Lower leg skin (tissue), 4 donors: Measurements from ENCODE around the gene TUB. TPM values are rescaled to one million over a fixed set of nuclear protein-coding genes. Genes with fewer than 3 reads are reported as not detected.

Experiments used
- DNase-seq, 2 donors: peaks; one replicate each; pipeline ENCODE4 v3.0.0-alpha.2; 2019; ENCODE audit warnings: low spot score in 2 of 2
- H3K4me3 ChIP-seq: fragments of 200-600 bp; sonication (generic); 2 replicates; pipeline ENCODE4 v1.5.1; 2017; ENCODE audit warnings: mild to moderate bottlenecking, low read depth; ENCODE audit not compliant: poor library complexity, severe bottlenecking
- POLR2A ChIP-seq, 2 donors: fragments of 450-650 bp; IDR thresholded peaks; one replicate each; pipeline ENCODE4 v1.6.1; 2016 to 2017; ENCODE audit warnings: antibody characterized with exemption in 2 of 2, mild to moderate bottlenecking in 1 of 2, moderate library complexity in 1 of 2
- WGBS, 2 donors: methylation state at CpG; one replicate each; pipeline ENCODE4 v1.1.5; 2018; 5-methylcytosine and 5-hydroxymethylcytosine counted together
- intact Hi-C: fragments of 100-400 bp; cut with DNase I; formaldehyde crosslinking; loops from one replicate; pipeline ENCODE4 v1.15.0; 2023; ENCODE audit warnings: low total_unique reads
- total RNA-seq, 4 donors: library from RNA; depleted of rRNA; stranded (reverse); fragments of >200 nt; gene quantifications; one replicate each; pipeline ENCODE4 v1.1.0, GENCODE V29; 2016
- TF ChIP-seq, protein P1 (sequence below), 3 donors: fragments of 450-650 bp; IDR thresholded peaks; one replicate each; pipeline ENCODE4 v1.5.1; 2016; ENCODE audit warnings: antibody characterized with exemption in 3 of 3, mild to moderate bottlenecking in 3 of 3, moderate library complexity in 2 of 3

The TUB gene
- total RNA-seq, 4 donors from 2014 or later, result 1.2 to 4.8 (median 2.5) TPM

GRCh38 chr11:8059571-8060011 is 21.4 kb upstream of the TUB start:
- DNase-seq, result peak in 1 of 2 donors; percentile 85
- intact Hi-C loops, result no loop called here
- TF ChIP-seq, protein P1, sequence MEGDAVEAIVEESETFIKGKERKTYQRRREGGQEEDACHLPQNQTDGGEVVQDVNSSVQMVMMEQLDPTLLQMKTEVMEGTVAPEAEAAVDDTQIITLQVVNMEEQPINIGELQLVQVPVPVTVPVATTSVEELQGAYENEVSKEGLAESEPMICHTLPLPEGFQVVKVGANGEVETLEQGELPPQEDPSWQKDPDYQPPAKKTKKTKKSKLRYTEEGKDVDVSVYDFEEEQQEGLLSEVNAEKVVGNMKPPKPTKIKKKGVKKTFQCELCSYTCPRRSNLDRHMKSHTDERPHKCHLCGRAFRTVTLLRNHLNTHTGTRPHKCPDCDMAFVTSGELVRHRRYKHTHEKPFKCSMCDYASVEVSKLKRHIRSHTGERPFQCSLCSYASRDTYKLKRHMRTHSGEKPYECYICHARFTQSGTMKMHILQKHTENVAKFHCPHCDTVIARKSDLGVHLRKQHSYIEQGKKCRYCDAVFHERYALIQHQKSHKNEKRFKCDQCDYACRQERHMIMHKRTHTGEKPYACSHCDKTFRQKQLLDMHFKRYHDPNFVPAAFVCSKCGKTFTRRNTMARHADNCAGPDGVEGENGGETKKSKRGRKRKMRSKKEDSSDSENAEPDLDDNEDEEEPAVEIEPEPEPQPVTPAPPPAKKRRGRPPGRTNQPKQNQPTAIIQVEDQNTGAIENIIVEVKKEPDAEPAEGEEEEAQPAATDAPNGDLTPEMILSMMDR (IDR thresholded peaks at IDR 0.05), result no peak
- no peak for TF ChIP-seq POLR2A (IDR thresholded peaks at IDR 0.05)
- H3K4me3 ChIP-seq, result no peak overlapping the region
- WGBS, 2 donors, result 30 to 38% methylated on average over 10 of the region's 10 CpGs

DNA sequence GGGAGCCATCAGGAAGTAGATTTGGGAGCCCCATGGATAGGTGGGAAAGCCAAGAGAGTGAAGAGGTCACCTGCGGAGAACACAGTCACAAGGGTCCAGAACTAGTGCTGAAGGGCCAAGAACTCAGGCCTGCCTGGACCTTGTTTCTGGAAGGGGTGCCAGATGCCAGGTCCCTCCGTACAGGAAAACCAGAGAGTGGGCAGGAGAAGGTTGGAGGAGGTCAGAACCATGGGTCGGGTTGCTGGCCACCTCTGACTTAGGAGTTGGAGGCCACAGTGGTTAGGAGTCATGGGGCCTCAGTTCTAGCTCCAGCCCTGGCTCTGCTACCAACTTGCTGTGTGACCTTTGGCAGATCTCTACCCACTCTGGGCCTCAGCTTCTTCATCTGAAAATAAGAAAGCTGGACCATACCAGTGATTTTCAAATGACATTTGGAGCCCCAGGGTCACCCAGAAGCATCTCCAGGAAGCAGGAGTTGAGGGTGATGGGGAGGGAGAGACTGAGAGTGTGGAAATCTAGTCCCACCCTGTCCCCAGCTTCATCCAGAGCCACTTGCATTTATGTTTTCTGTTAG is 20.8 kb upstream of the TUB start:
- TF ChIP-seq POLR2A (IDR thresholded peaks at IDR 0.05), result no peak
- TF ChIP-seq, protein P1 (IDR thresholded peaks at IDR 0.05), result no peak
- WGBS, 2 donors, result 80 to 87% methylated on average over 3 of the region's 3 CpGs
- no peak for DNase-seq
- no peak overlapping the region for H3K4me3 ChIP-seq
- intact Hi-C loops, result no loop called here

DNA sequence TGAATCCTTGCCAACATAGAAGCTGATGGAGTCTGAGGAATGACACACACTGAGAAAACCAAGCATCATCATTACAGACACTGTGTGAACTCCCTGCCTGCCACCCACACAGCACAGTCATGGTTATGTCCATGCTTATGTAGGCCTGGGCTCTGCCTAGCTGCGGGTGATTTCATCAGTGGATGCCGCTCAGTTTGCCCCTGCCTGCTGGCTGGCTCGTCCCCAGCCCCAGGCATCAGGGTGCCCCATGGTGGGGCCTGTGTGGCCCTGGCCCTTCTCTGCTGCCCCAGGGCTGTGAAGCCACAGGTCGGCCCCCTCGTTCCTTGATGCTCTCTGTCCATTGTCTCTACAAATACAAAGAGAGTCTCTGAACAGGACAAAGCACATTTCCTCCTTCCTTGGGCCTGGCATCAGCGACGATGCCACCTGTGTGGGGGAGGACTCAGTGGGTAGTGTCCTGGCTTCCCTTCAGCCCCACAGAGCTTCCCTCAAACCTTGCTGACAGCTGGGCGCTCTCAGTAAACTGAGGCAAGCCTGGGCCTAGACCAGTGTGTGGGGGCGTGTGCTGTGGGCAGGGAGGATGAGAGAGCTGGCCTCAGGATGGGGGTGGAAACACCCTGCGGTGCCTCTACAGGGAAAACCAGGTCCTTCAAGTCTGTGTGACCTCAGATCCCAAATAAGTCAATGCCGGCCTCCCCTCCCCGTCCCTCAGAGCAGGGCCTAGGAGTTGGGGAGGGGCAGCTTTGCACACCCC is 20.0 kb upstream of the TUB start:
- intact Hi-C loops, result no loop called here
- no peak for TF ChIP-seq POLR2A (IDR thresholded peaks at IDR 0.05)
- TF ChIP-seq, protein P1 (IDR thresholded peaks at IDR 0.05), result no peak
- peak in 1 of 2 donors; percentile 82 for DNase-seq
- no peak overlapping the region for H3K4me3 ChIP-seq
- 86 to 89% methylated on average over 12 of the region's 12 CpGs for WGBS, 2 donors

- no peak overlapping the region for H3K4me3 ChIP-seq
- intact Hi-C loops, result no loop called here
- WGBS, 2 donors, result 93 to 96% methylated on average over 22 of the region's 22 CpGs
- DNase-seq, result peak in 1 of 2 donors; percentile 76
- TF ChIP-seq, protein P1 (IDR thresholded peaks at IDR 0.05), result no peak
- no peak for TF ChIP-seq POLR2A (IDR thresholded peaks at IDR 0.05)
These were observed 19.2 kb upstream of the TUB start for GRCh38 chr11:8061555-8062428.

- peak in 1 of 2 donors; percentile 80 for DNase-seq
- TF ChIP-seq, protein P1 (IDR thresholded peaks at IDR 0.05), result no peak
- TF ChIP-seq POLR2A (IDR thresholded peaks at IDR 0.05), result no peak
- no peak overlapping the region for H3K4me3 ChIP-seq
- intact Hi-C loops, result no loop called here
- WGBS, 2 donors, result 79 to 80% methylated on average over 13 of the region's 13 CpGs
These were observed 18.2 kb upstream of the TUB start for GRCh38 chr11:8062781-8063257.
